ENCODE measurements around the gene KIAA0232.

GRCh38 chr4:6753891-6754290, 28.6 kb upstream of the KIAA0232 start:
- TF ChIP-seq CTCF (IDR thresholded peaks at IDR 0.05) (no peak), EP300 (IDR thresholded peaks at IDR 0.05) (no peak)
